ENCODE measurements around the gene SMIM45.

The SMIM45 gene

GRCh38 chr22:41936894-41937169, 15.1 kb upstream of the SMIM45 start:
- DNase-seq (no peak), ATAC-seq (no peak)
- Histone ChIP-seq H3K4me3 (no peak overlapping the region), H3K9me3 (no peaks in the 10 kb centered on the region), H3K4me1 (peaks cover 4 to 10% of the 10 kb centered on the region in 2 donors), H3K27me3 (no peaks in the 10 kb centered on the region), H3K27ac (no peak overlapping the region), H3K36me3 (no peaks in the 10 kb centered on the region)
- no peak for TF ChIP-seq CTCF (IDR thresholded peaks at IDR 0.05)
- intact Hi-C loops (cut with DNase I): no loop called here

GRCh38 chr22:41939981-41940831, 11.7 kb upstream of the SMIM45 start:
- no peak overlapping the region for H3K4me3 ChIP-seq
- H3K4me1 ChIP-seq: peaks cover 4 to 10% of the 10 kb centered on the region in 2 donors
- H3K36me3 ChIP-seq: no peaks in the 10 kb centered on the region
- peak overlapping the region; percentile 65 for H3K27ac ChIP-seq
- no peak for TF ChIP-seq CTCF (IDR thresholded peaks at IDR 0.05)
- H3K27me3 ChIP-seq: no peaks in the 10 kb centered on the region
- intact Hi-C loops (cut with DNase I): loop anchor here in 1 of 2 donors (10.0 kb wide), 1 partner anchor 115 kb away; no protein-coding TSS in a partner anchor
- H3K9me3 ChIP-seq: no peaks in the 10 kb centered on the region
- no peak for ATAC-seq
- no peak for DNase-seq

- no peaks in the 10 kb centered on the region for H3K9me3 ChIP-seq
- no peaks in the 10 kb centered on the region for H3K27me3 ChIP-seq
- TF ChIP-seq CTCF (IDR thresholded peaks at IDR 0.05): peak; percentile 81 to 87
- DNase-seq (peak; percentile 59 to 91 (median 80)), ATAC-seq (peak; percentile 96)
- no peaks in the 10 kb centered on the region for H3K36me3 ChIP-seq
- no peak overlapping the region for H3K4me3 ChIP-seq
- peaks cover 4 to 19% of the 10 kb centered on the region in 2 donors for H3K4me1 ChIP-seq
- peak overlapping the region; percentile 65 for H3K27ac ChIP-seq
- intact Hi-C loops (cut with DNase I): loop anchor here in 1 of 2 donors (10.0 kb wide), 1 partner anchor 116 kb away; no protein-coding TSS in a partner anchor
These were observed 10.9 kb upstream of the SMIM45 start for GRCh38 chr22:41940832-41941765.

- no peak for TF ChIP-seq CTCF (IDR thresholded peaks at IDR 0.05)
- H3K27me3 ChIP-seq: no peaks in the 10 kb centered on the region
- no peaks in the 10 kb centered on the region for H3K9me3 ChIP-seq
- no peak overlapping the region for H3K27ac ChIP-seq
- no peaks in the 10 kb centered on the region for H3K36me3 ChIP-seq
- intact Hi-C loops (cut with DNase I): loop anchor here in 1 of 2 donors (10.0 kb wide), 1 partner anchor 119 kb away; no protein-coding TSS in a partner anchor
- H3K4me1 ChIP-seq: peaks cover 4 to 27% of the 10 kb centered on the region in 2 donors
- DNase-seq (no peak), ATAC-seq (no peak)
- H3K4me3 ChIP-seq: no peak overlapping the region
These were observed 8.2 kb upstream of the SMIM45 start for GRCh38 chr22:41943661-41944209.

Measured in left lung (tissue), 4 donors.